Measurements from ENCODE around the gene COL8A1.

Gene COL8A1

GRCh38 chr3:99834211-99834957 lies 196.0 kb downstream of the COL8A1 start:
- in situ Hi-C loops (cut with MboI; ENCODE audit: low sequenced_read_pairs), result loop anchor here (25.0 kb wide), 2 partner anchors 228 to 753 kb away; no protein-coding TSS in a partner anchor

- in situ Hi-C loops (cut with MboI; ENCODE audit: low sequenced_read_pairs), result loop anchor here (25.0 kb wide), 2 partner anchors 226 to 751 kb away; no protein-coding TSS in a partner anchor
These were observed 198.3 kb downstream of the COL8A1 start for GRCh38 chr3:99836681-99837080.

- in situ Hi-C loops (cut with MboI; ENCODE audit: low sequenced_read_pairs), result loop anchor here (25.0 kb wide), 2 partner anchors 225 to 750 kb away; no protein-coding TSS in a partner anchor
These were observed 199.3 kb downstream of the COL8A1 start for GRCh38 chr3:99837715-99838114.

- in situ Hi-C loops (cut with MboI; ENCODE audit: low sequenced_read_pairs), result loop anchor here (25.0 kb wide), 2 partner anchors 224 to 749 kb away; no protein-coding TSS in a partner anchor
These were observed 200.4 kb downstream of the COL8A1 start for GRCh38 chr3:99838755-99839154.

- in situ Hi-C loops (cut with MboI; ENCODE audit: low sequenced_read_pairs), result loop anchor here (10.0 to 25.0 kb wide), 3 partner anchors 223 to 748 kb away; no protein-coding TSS in a partner anchor
These were observed 201.2 kb downstream of the COL8A1 start for GRCh38 chr3:99839613-99840012.

- in situ Hi-C loops (cut with MboI; ENCODE audit: low sequenced_read_pairs), result loop anchor here (10.0 to 25.0 kb wide), 3 partner anchors 220 to 745 kb away; no protein-coding TSS in a partner anchor
These were observed 203.6 kb downstream of the COL8A1 start for GRCh38 chr3:99841949-99842348.

- in situ Hi-C loops (cut with MboI; ENCODE audit: low sequenced_read_pairs), result loop anchor here (10.0 to 25.0 kb wide), 3 partner anchors 219 to 744 kb away; no protein-coding TSS in a partner anchor
These were observed 204.6 kb downstream of the COL8A1 start for GRCh38 chr3:99842826-99843589.

GRCh38 chr3:99843590-99844258 lies 205.3 kb downstream of the COL8A1 start:
- in situ Hi-C loops (cut with MboI; ENCODE audit: low sequenced_read_pairs), result loop anchor here (10.0 to 25.0 kb wide), 3 partner anchors 219 to 744 kb away; no protein-coding TSS in a partner anchor

GRCh38 chr3:99845331-99845730 lies 206.9 kb downstream of the COL8A1 start:
- in situ Hi-C loops (cut with MboI; ENCODE audit: low sequenced_read_pairs), result loop anchor here (10.0 to 25.0 kb wide), 3 partner anchors 217 to 742 kb away; no protein-coding TSS in a partner anchor

- in situ Hi-C loops (cut with MboI; ENCODE audit: low sequenced_read_pairs), result loop anchor here (10.0 to 25.0 kb wide), 3 partner anchors 216 to 741 kb away; no protein-coding TSS in a partner anchor
These were observed 207.6 kb downstream of the COL8A1 start for GRCh38 chr3:99845999-99846398.

GRCh38 chr3:99846477-99847160 lies 208.2 kb downstream of the COL8A1 start:
- in situ Hi-C loops (cut with MboI; ENCODE audit: low sequenced_read_pairs), result loop anchor here (10.0 to 25.0 kb wide), 3 partner anchors 216 to 741 kb away; no protein-coding TSS in a partner anchor

GRCh38 chr3:99848433-99848832 lies 210.0 kb downstream of the COL8A1 start:
- in situ Hi-C loops (cut with MboI; ENCODE audit: low sequenced_read_pairs), result loop anchor here (10.0 to 25.0 kb wide), 3 partner anchors 214 to 739 kb away; no protein-coding TSS in a partner anchor
